ENCODE results near the gene CEACAM18. TPM values are rescaled to one million over a fixed set of nuclear protein-coding genes. Genes with fewer than 3 reads are reported as not detected.

CEACAM18 gene
- total and polyA plus RNA-seq, 2 of the 4 experiments (the other 2 are of a cell fraction): not detected

DNA sequence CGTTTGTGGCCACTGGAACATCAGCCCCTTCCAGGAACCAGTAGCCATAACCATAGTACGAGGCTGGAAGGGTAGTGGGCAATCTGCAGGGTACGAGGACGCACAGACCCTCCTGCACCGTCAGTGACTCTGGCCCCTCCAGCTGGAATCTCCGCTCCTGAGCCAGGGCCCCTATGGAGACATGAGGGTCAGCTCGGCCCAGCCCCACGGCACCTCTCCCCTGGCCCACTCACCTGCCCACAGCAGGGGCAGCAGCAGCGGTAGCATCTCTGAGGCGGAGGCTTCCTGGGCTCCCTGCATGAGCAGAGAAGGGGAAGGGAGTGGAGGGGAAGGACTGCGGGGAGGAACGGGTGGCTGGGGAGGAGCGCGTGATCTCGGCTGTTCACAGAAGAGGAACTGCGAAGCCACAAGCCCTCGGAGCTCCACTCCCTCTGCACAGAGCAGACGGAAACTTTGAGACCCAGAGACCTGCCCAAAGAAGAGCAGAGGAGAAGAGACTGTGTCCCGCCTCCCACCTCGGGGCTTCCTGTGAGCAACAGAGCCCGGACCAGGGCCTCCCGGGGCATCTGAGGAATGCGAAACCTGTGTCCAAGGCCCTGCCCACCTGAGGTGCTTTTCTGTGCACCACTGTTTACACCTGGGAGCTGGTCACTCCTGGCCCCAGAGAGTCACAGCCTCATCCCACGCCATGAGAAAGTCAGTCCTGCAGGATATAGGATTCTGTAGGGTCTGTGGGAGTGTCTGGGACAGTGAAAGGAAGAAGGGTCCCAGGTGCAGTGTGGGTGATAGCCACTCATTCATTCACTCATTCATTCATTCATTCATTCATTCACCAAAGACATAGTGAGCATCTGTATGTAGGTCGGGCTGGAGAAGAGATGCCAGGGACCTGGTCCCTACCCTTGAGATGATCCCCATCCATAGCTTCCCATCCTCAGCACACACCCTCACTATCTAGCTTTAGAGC lies 53.3 kb downstream of the CEACAM18 start, which contains the start of gene SIGLEC6:
TSS of gene SIGLEC6 (minus strand) at position 322 of the 967 bp plus-strand sequence. CDS start at position 300, 22 bp downstream.
- no peak within 1 kb of the TSS for H3K56ac ChIP-seq (ENCODE audit: extremely low read depth, insufficient read depth, low read length)
- H2BK5ac ChIP-seq (ENCODE audit: low read depth, low read length, poor library complexity, severe bottlenecking): no peak within 1 kb of the TSS
- WGBS, 2 experiments (ENCODE audit: extremely low coverage in 2 of 2, insufficient read length in 1 of 2): 22% methylated on average over 5 of the region's 25 CpGs; no CpG with 5 or more reads in 1 of the 2 experiments
- H3K9ac ChIP-seq (ENCODE audit: low read depth, low read length): no peak within 1 kb of the TSS
- H2BK15ac ChIP-seq (ENCODE audit: low read depth, low read length): no peak within 1 kb of the TSS
- dilution Hi-C loops (cut with HindIII; ENCODE audit: low sequenced_read_pairs, unreplicated experiment): no loop called here
- H3K9me3 ChIP-seq (ENCODE audit: control insufficient read depth, insufficient read depth, low read length): 0 out of 2 replicates have a peak, but pooled peaks cover 2% of the 10 kb centered on the region
- no peak within 1 kb of the TSS for H2AK9ac ChIP-seq (replicated peaks; ENCODE audit: low read depth, low read length, poor library complexity)
- H3K4ac ChIP-seq (ENCODE audit: low read depth, low read length): no peak within 1 kb of the TSS
- no peak within 1 kb of the TSS for H2AK5ac ChIP-seq (ENCODE audit: low read depth, low read length)
- ATAC-seq (ENCODE audit: low read depth): no peak
- H4K20me1 ChIP-seq (ENCODE audit: insufficient read depth, low read length): no peaks in the 10 kb centered on the region
- no peak within 1 kb of the TSS for H3K4me3 ChIP-seq (ENCODE audit: insufficient read depth, low read depth, low read length)
- no peak within 1 kb of the TSS for H3K18ac ChIP-seq (ENCODE audit: low read depth, low read length)
- H3K4me2 ChIP-seq (ENCODE audit: low read depth, low read length): no peak within 1 kb of the TSS
- DNase-seq: no peak
- BruUV-seq (replicated peaks): no TSS peak
- no peaks in the 10 kb centered on the region for H3K27me3 ChIP-seq (ENCODE audit: control insufficient read depth, insufficient read depth, low read length)
- H4K91ac ChIP-seq (ENCODE audit: insufficient read depth, low read depth, low read length): no peak within 1 kb of the TSS
- H3K4me1 ChIP-seq (ENCODE audit: control insufficient read depth, insufficient read depth, low read length): no peaks in the 10 kb centered on the region
- H2BK20ac ChIP-seq (ENCODE audit: low read depth, low read length): no peak within 1 kb of the TSS
- H2AFZ ChIP-seq (replicated peaks; ENCODE audit: low read length, poor library complexity): no peak within 1 kb of the TSS
- H3K14ac ChIP-seq (replicated peaks; ENCODE audit: low read depth, low read length): no peak within 1 kb of the TSS
- H2BK120ac ChIP-seq (ENCODE audit: low read depth, low read length): no peak within 1 kb of the TSS
- H4K5ac ChIP-seq (ENCODE audit: low read depth, low read length): no peak within 1 kb of the TSS
- no peaks in the 10 kb centered on the region for H3K36me3 ChIP-seq (ENCODE audit: control insufficient read depth, insufficient read depth, low read length)
- ChIA-PET POLR2A (ENCODE audit: unreplicated experiment) (no interaction called here), CTCF (no interaction called here)
- H3K23ac ChIP-seq (ENCODE audit: low read depth, low read length): no peak within 1 kb of the TSS
- no peaks in the 10 kb centered on the region for H3K79me1 ChIP-seq (ENCODE audit: low read depth in 1 of 2, low read length in 2 of 2)
- no peaks in the 10 kb centered on the region for H3K9me1 ChIP-seq (ENCODE audit: insufficient read depth, low read length)
- H4K8ac ChIP-seq (ENCODE audit: low read depth in 2 of 2, low read length in 2 of 2): no peak within 1 kb of the TSS
- no peak for TF ChIP-seq MAZ (IDR thresholded peaks at IDR 0.05; ENCODE audit: borderline replicate concordance, low read depth, low read length)
- TF ChIP-seq CHD1 (IDR thresholded peaks at IDR 0.05; ENCODE audit: low read depth, low read length): no peak
- no peak for TF ChIP-seq CEBPB (IDR thresholded peaks at IDR 0.05; ENCODE audit: low read depth, low read length)
- no peak for TF ChIP-seq SMC3 (IDR thresholded peaks at IDR 0.05; ENCODE audit: low read depth, low read length)
- no peak for TF ChIP-seq MXI1 (IDR thresholded peaks at IDR 0.05; ENCODE audit: borderline replicate concordance, low read depth, low read length)
- no peak for TF ChIP-seq POLR2A (IDR thresholded peaks at IDR 0.05; ENCODE audit: low read depth, low read length)
- TF ChIP-seq BHLHE40 (IDR thresholded peaks at IDR 0.05; ENCODE audit: low read depth, low read length): no peak
- TF ChIP-seq MAFK (IDR thresholded peaks at IDR 0.05; ENCODE audit: low read depth, low read length): no peak
- TF ChIP-seq, protein P1, sequence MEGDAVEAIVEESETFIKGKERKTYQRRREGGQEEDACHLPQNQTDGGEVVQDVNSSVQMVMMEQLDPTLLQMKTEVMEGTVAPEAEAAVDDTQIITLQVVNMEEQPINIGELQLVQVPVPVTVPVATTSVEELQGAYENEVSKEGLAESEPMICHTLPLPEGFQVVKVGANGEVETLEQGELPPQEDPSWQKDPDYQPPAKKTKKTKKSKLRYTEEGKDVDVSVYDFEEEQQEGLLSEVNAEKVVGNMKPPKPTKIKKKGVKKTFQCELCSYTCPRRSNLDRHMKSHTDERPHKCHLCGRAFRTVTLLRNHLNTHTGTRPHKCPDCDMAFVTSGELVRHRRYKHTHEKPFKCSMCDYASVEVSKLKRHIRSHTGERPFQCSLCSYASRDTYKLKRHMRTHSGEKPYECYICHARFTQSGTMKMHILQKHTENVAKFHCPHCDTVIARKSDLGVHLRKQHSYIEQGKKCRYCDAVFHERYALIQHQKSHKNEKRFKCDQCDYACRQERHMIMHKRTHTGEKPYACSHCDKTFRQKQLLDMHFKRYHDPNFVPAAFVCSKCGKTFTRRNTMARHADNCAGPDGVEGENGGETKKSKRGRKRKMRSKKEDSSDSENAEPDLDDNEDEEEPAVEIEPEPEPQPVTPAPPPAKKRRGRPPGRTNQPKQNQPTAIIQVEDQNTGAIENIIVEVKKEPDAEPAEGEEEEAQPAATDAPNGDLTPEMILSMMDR (conservative IDR thresholded peaks at IDR 0.05; ENCODE audit: low read depth, low read length): no peak
- TF ChIP-seq FOS (IDR thresholded peaks at IDR 0.05; ENCODE audit: low read depth, low read length): no peak
- no peak for TF ChIP-seq RFX5 (IDR thresholded peaks at IDR 0.05; ENCODE audit: low read depth, low read length)
- TF ChIP-seq RCOR1 (IDR thresholded peaks at IDR 0.05; ENCODE audit: insufficient replicate concordance, low read length): no peak
- intact Hi-C loops (cut with micrococcal nuclease): no loop called here
- H3K27ac ChIP-seq (ENCODE audit: insufficient read depth, low read length): no peak within 1 kb of the TSS
- in situ Hi-C loops (cut with MboI; ENCODE audit: low sequenced_read_pairs): no loop called here

Measured in IMR-90 (cell line).